AG08395 (cell line): ENCODE data around the gene CA4.

Experiments
- DNase-seq: peaks from one replicate; pipeline ENCODE4 v3.0.0; 2012; ENCODE audit warnings: mixed read lengths, low spot score

The CA4 gene

GRCh38 chr17:60130466-60130865, 19.3 kb upstream of the CA4 start:
- no peak for DNase-seq

- DNase-seq: peak; percentile 52
These were observed 15.2 kb upstream of the CA4 start for GRCh38 chr17:60134396-60135150.

- DNase-seq: peak; percentile 97
These were observed 14.4 kb upstream of the CA4 start for GRCh38 chr17:60135151-60135950.

- no peak for DNase-seq
These were observed 13.7 kb upstream of the CA4 start for GRCh38 chr17:60135951-60136666.

DNA sequence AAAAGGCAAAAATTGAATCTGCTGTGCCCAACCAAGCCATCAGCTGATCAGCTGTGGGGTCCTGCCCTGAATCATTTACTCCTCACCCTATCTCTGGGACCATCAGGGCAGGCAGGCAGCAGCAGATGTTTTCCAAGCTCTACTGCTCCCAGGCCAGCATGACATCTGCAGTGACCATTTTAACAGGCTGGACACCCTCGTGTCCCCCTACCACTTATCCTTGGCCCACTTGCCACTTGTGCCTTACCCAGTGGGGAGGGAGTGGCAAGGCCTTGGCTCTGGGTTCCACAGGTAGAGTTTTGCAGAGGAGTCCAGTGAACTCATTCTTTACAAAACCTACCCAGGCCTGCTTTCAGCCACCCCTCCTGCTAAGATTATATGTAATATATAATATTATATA, 12.0 kb upstream of the CA4 start:
- DNase-seq: no peak

GRCh38 chr17:60138769-60139437, 10.9 kb upstream of the CA4 start:
- DNase-seq: no peak

DNA sequence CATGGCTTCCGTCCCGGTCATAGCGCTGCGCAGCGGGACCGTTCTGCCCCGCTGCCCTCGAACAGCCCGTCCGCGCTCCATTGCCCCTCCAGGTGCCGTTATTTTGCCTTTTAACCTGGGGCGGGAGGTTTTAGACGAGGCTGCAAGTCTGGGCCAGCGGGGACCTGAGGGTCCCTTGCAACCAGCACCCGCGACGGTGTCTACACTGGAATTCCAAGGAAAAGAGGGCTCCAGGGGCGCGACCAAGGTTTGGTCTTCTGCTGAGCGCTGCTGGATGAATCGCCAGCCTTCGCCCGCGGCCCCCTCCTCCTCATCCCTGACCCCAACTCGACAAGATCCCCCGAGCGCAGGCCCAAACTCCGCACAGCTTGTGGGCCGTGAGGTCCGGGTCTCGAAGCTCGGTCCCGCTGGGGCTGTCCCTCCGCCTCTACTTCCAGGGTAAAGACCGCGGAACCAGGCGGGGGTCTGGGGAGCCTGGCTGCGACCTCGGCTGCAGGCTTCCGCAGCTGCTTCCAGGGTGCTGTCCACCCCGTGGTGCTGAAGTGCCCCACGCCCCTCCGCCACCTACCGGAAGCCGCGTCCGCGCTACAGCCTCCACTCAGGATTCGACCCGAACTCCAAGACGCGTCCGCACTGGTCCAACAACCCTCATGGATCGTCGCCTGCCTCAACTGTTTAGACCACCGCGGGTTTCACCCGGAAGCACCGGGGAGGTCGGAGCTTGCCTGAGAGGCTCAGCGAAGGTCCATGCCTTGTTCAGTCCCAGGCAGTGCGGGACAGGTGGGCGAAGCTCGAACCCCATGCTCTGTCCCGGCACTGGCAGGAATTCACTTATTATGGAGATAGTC, 10.1 kb upstream of the CA4 start:
- peak; percentile 75 for DNase-seq

- peak; percentile 29 for DNase-seq
These were observed 8.4 kb upstream of the CA4 start for GRCh38 chr17:60141111-60142018.

- DNase-seq: peak; percentile 79
These were observed 6.8 kb upstream of the CA4 start for GRCh38 chr17:60142872-60143499.

GRCh38 chr17:60145006-60145935, 4.5 kb upstream of the CA4 start:
- no peak for DNase-seq

DNA sequence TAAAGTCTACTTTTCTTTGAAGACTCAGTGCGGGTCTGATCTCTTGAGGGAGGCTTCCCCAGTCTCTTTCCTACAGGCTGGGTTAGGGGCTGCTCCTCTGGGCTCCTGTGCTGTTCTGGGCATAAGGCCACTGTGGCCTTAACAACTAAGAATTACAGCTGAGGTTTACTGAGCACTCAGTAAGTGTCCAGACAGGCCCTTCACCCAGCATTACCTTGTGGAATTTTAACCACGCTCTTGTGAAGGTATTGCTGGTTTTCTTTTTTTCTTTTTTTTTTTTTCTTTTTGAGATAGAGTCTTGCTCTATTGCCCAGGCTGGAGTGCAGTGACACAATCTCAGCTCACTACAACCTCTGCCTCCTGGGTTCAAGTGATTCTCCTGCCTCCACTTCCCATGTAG, 3.6 kb upstream of the CA4 start:
- no peak for DNase-seq

GRCh38 chr17:60147553-60148223, 2.1 kb upstream of the CA4 start:
- DNase-seq: no peak

- DNase-seq: no peak
These were observed 1.4 kb upstream of the CA4 start for GRCh38 chr17:60148373-60148772.

GRCh38 chr17:60151355-60151754, 1.6 kb downstream of the CA4 start:
- DNase-seq: no peak

DNA sequence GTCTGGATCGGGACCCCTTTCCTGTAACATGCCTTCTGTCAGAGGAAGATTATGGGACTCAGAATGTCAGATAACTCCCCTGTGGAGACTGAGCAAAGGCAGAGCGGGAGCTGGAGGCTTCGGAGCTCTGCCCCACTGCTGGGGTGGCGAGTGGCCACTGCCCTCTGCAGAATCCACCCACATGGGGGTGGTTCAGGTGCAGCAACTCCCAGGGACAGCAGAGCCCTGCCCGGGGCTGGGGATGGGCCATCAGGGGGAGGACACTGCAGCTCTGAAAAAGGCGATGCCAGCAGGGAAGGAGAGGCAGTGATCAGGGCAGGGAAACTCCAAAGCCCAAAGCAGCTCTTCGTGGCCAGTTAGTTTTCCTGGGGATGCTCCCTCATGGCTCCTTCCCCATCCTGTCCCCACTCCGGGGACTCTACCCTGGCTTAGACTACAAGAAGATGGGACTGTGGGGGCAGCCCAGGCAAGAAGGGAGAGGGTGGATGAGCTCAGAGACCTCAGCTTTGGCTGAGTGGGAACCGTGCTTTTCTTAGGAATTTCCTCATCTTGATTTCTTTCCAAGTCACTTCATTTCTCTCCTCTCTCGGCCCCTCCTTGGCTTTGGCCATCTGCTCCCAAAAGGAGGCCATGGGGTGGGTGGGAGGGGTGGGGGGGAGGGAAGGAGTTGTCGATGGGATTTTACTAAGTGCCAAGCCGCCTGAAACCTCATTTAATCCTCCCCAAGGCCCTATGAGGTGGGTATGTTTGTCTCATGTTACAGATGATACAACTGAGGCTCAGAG, 4.0 kb downstream of the CA4 start:
- peak; percentile 56 for DNase-seq

DNA sequence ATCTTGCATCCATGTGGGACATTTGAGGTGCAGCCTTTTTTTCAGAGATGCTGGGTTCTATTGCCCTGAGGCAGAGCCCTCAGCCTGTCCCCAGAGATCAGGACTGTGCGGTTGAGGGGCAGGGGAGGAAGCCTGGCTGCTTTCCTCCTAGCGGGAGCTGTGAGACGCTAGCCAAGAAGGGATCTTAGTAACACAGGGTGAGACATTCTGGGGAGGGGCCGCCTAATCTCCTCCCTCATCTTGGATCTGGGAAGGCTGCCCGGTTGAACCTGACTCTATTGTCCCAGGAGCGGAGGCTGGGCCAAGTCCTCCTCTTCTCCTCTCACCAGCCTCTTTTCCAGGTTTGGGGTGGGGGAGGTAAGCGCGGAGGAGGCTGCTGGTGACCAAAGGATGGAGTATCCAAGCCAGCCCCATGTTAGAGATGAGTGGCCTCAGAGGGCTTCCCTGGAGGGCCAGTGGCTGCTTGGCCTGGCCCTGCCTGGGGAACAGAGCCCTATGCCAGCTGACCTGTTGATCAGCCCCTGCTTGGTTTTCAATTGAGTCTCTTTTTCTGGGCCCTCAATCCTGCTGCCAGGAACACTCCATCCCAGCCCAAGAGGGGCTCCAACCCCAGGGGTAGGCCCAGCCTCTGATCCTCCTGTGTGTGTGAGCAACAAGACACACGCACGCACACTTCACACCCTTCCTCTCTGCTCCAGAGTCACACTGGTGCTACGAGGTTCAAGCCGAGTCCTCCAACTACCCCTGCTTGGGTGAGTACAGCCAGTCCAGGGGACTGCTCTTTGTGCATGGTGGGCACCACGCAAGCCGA, 5.0 kb downstream of the CA4 start:
- peak; percentile 93 for DNase-seq
